Osteoblast (primary cell): ENCODE data around the gene SIM2. TPM values are rescaled to one million over a fixed set of nuclear protein-coding genes. Genes with fewer than 3 reads are reported as not detected.

ENCODE experiments used
- DNase-seq: peaks from one replicate; pipeline ENCODE4 v3.0.0; 2011; ENCODE audit warnings: low spot score, mixed read lengths; ENCODE audit not compliant: insufficient read length; ENCODE audit errors: missing footprints
- H2AFZ ChIP-seq: 2 replicates; pipeline ENCODE4 v1.6.0; 2011; ENCODE audit warnings: mild to moderate bottlenecking, low read length
- H3K27ac ChIP-seq: 2 replicates; pipeline ENCODE4 v1.5.1; 2011; ENCODE audit warnings: mild to moderate bottlenecking, low read depth, low read length, moderate library complexity
- H3K27me3 ChIP-seq: 2 replicates; pipeline ENCODE4 v1.6.0; 2012; ENCODE audit warnings: mild to moderate bottlenecking, control low read depth, inconsistent platforms, low read length, moderate library complexity; ENCODE audit not compliant: insufficient read depth
- H3K36me3 ChIP-seq: 2 replicates; pipeline ENCODE4 v1.5.1; 2011; ENCODE audit warnings: mild to moderate bottlenecking, low read length, control low read depth, moderate library complexity; ENCODE audit not compliant: insufficient read depth
- H3K4me1 ChIP-seq: 2 replicates; pipeline ENCODE4 v1.5.1; 2011; ENCODE audit warnings: mild to moderate bottlenecking, low read length, control low read depth, moderate library complexity; ENCODE audit not compliant: insufficient read depth
- H3K4me2 ChIP-seq: 2 replicates; pipeline ENCODE4 v1.6.0; 2011; ENCODE audit warnings: mild to moderate bottlenecking, low read length; ENCODE audit not compliant: insufficient read depth
- H3K4me3 ChIP-seq: fragments of 200-600 bp; sonication (generic); 3 replicates; pipeline ENCODE4 v1.5.1; 2012; ENCODE audit warnings: mild to moderate bottlenecking, low read length, inconsistent platforms; ENCODE audit not compliant: insufficient read depth
- H3K79me2 ChIP-seq: 2 replicates; pipeline ENCODE4 v1.6.0; 2012; ENCODE audit warnings: mild to moderate bottlenecking, low read length, control low read depth, inconsistent platforms; ENCODE audit not compliant: insufficient read depth
- H3K9me3 ChIP-seq: 2 replicates; pipeline ENCODE4 v1.5.1; 2011; ENCODE audit warnings: low read depth, low read length, control low read depth
- H4K20me1 ChIP-seq: 2 replicates; pipeline ENCODE4 v1.6.0; 2012; ENCODE audit warnings: mild to moderate bottlenecking, low read length, control low read depth; ENCODE audit not compliant: insufficient read depth
- total RNA-seq: library from RNA; depleted of rRNA; stranded (reverse); fragments of >200 nt; gene quantifications from 2 replicates; pipeline ENCODE4 v1.2.3, GENCODE V29; 2012
- TF ChIP-seq, protein P1 (sequence below): IDR thresholded peaks from 2 replicates; pipeline ENCODE4 v1.5.1; 2011; ENCODE audit warnings: mild to moderate bottlenecking, low read depth, low read length, moderate library complexity; ENCODE audit errors: extremely low read depth

SIM2 gene
- total RNA-seq, 1 donor, result 3.6 TPM

DNA sequence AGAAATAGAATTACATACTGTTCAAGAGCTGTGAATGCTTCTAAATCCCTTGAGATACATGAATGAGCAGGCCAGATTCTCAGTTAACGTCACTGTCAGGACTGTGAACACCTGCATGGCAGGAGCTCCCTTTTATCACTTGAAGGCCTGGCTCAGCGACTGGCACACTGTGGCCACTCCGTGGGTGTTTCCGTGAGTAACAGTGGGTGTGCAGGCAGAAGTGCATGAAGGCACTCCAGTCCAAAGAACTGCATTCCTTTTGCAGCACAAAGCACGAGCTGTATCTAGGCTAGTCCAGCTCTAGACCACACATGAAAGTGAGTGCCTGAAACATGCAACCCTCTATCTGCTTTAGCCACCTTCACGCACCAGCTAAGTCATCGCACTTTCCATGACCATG is 9.6 kb upstream of the SIM2 start:
- H3K36me3 ChIP-seq, result no peaks in the 10 kb centered on the region
- H3K27ac ChIP-seq, result no peak overlapping the region
- no peak overlapping the region for H3K4me3 ChIP-seq
- peak; percentile 62 for DNase-seq
- no peaks in the 10 kb centered on the region for H4K20me1 ChIP-seq
- TF ChIP-seq, protein P1, sequence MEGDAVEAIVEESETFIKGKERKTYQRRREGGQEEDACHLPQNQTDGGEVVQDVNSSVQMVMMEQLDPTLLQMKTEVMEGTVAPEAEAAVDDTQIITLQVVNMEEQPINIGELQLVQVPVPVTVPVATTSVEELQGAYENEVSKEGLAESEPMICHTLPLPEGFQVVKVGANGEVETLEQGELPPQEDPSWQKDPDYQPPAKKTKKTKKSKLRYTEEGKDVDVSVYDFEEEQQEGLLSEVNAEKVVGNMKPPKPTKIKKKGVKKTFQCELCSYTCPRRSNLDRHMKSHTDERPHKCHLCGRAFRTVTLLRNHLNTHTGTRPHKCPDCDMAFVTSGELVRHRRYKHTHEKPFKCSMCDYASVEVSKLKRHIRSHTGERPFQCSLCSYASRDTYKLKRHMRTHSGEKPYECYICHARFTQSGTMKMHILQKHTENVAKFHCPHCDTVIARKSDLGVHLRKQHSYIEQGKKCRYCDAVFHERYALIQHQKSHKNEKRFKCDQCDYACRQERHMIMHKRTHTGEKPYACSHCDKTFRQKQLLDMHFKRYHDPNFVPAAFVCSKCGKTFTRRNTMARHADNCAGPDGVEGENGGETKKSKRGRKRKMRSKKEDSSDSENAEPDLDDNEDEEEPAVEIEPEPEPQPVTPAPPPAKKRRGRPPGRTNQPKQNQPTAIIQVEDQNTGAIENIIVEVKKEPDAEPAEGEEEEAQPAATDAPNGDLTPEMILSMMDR, result no peak
- no peak overlapping the region for H2AFZ ChIP-seq
- H3K27me3 ChIP-seq, result peaks cover 45% of the 10 kb centered on the region
- H3K79me2 ChIP-seq, result no peaks in the 10 kb centered on the region
- H3K4me1 ChIP-seq, result no peaks in the 10 kb centered on the region
- no peaks in the 10 kb centered on the region for H3K9me3 ChIP-seq
- no peak overlapping the region for H3K4me2 ChIP-seq

DNA sequence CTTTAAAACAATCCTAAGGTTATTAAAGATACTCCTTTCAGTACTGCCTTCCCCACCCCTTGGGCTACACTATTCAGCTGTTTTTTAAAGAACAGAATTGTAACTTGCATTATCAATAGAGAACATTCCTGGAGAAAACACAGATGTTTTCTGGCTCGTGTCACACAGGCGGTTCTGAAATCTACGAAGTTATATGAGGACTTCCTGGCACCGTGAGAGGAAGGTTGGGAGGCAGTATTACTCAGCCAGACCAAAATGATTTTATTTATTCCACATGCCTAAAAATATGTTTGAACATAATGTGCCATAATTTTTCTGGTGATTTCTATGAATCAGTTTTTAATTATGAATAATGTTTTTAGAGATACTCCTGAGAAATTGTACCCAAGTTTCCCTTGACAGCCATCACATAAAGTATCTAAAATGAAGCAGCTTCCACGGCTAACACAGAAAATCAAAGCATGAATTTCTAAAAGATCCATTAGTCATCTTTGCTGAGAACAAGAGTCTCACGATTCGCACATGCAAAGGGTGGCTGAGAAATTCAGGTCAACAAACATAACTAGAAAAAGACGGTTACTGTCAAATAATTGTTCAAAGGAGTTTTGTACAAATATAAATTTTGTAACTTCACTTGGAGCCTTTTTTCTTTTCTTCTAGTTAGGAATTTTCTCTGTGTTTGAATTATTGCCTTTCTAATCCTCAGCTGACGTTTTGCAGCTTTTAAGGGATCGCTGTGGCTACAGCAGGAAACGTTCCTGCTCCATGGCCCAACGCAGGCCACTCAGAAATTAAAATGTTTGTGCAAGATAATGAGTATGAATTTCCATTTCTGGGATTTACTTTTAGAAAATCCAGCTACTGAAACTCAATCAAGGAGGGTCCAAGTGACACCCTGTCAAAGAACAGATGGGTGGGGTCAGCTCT is 8.0 kb upstream of the SIM2 start:
- no peak overlapping the region for H2AFZ ChIP-seq
- H3K4me3 ChIP-seq, result no peak overlapping the region
- H3K36me3 ChIP-seq, result no peaks in the 10 kb centered on the region
- no peak overlapping the region for H3K4me2 ChIP-seq
- no peaks in the 10 kb centered on the region for H3K4me1 ChIP-seq
- no peaks in the 10 kb centered on the region for H4K20me1 ChIP-seq
- no peaks in the 10 kb centered on the region for H3K79me2 ChIP-seq
- TF ChIP-seq, protein P1, result no peak
- no peaks in the 10 kb centered on the region for H3K9me3 ChIP-seq
- peaks cover 52% of the 10 kb centered on the region for H3K27me3 ChIP-seq
- DNase-seq, result peak; percentile 64
- H3K27ac ChIP-seq, result no peak overlapping the region

DNA sequence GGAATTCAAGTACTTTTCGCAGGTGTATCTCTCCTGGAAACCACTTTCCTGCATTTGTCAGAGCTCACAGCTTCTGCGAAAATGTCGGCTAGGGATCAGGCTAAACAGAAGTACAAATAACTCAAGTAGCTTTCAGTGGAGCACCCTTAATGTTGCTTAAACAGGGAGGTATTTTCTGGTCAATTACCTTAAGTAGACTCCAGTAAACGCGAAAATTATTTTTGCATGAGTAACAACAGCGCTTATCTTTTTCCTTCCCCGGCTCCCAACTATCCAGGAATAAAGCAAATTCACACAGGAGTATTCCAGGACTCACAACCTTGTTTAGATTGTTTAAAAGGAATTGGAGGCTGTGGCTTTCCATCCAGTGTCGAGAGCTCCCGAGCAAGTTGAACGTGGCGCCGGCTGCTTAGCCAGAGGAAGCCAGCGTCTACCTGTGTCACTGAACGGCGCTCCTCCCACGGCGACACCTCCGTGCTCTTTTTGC is 7.3 kb upstream of the SIM2 start:
- Histone ChIP-seq H3K9me3 (no peaks in the 10 kb centered on the region), H3K4me1 (no peaks in the 10 kb centered on the region), H3K79me2 (no peaks in the 10 kb centered on the region), H3K36me3 (no peaks in the 10 kb centered on the region), H3K4me2 (no peak overlapping the region), H3K27ac (no peak overlapping the region), H3K27me3 (peaks cover 52% of the 10 kb centered on the region), H3K4me3 (no peak overlapping the region), H2AFZ (no peak overlapping the region), H4K20me1 (no peaks in the 10 kb centered on the region)
- TF ChIP-seq, protein P1, result no peak
- peak; percentile 6 for DNase-seq

DNA sequence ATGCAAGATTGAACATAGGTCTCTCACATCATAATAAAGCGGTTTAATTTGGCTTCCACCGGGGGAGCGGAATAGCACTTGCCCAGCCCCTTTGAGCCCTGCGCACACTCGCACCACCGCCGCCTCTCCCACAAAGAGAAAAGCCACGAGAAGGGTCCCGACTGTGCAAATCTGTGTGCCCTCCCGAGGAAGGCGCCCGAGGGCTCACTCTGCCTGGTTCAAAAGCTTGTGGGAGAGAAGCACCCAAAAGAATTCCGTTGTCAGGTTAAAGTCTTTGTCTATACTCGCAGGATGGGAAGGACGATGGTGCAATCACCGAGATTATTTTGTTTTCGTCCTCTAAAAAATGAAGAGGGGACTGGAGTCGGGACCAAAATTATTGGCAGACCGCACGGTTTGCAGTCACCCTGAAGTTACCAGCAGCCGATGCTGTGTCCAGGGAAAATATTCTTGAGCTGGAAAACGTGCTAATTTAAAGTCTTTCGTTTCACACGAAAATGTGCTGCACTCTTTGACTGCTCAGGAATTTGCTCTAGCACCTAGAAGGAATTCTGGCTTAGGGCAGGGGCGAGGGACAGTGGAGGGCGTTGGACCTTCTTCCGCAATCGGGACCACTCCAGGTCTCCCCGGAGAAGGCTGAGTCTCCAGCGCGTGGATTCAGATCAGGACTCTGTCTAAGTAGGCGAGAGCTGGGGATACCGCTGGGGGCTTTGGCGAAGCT is 6.6 kb upstream of the SIM2 start:
- Histone ChIP-seq H3K4me3 (peak overlapping the region; percentile 39), H4K20me1 (no peaks in the 10 kb centered on the region), H2AFZ (no peak overlapping the region), H3K4me1 (no peaks in the 10 kb centered on the region), H3K27ac (no peak overlapping the region), H3K79me2 (no peaks in the 10 kb centered on the region), H3K27me3 (peaks cover 55% of the 10 kb centered on the region), H3K36me3 (no peaks in the 10 kb centered on the region), H3K4me2 (peak overlapping the region; percentile 46), H3K9me3 (no peaks in the 10 kb centered on the region)
- peak; percentile 54 for DNase-seq
- TF ChIP-seq, protein P1, result no peak
